Coronary artery (tissue), 2 donors: ENCODE measurements around the gene ABLIM2.

Experiments
- DNase-seq: peaks from one replicate; pipeline ENCODE4 v3.0.0-alpha.2; 2017; ENCODE audit warnings: low spot score
- H3K27ac ChIP-seq, 2 donors: fragments of 200-600 bp; sonication (generic); one replicate each; pipeline ENCODE4 v1.5.1; 2016 to 2019
- H3K4me3 ChIP-seq: fragments of 200-600 bp; sonication (generic); 2 replicates; pipeline ENCODE4 v1.5.1; 2016; ENCODE audit warnings: mild to moderate bottlenecking, moderate library complexity
- CTCF ChIP-seq: fragments of 200-600 bp; sonication (generic); IDR thresholded peaks from one replicate; pipeline ENCODE4 v1.5.1; 2019; ENCODE audit warnings: antibody characterized with exemption

Gene ABLIM2

GRCh38 chr4:8021796-8022195, 136.8 kb downstream of the ABLIM2 start:
- TF ChIP-seq CTCF = no peak
- no peak for DNase-seq
- Histone ChIP-seq H3K27ac (no peak overlapping the region), H3K4me3 (no peak overlapping the region)

- TF ChIP-seq CTCF = no peak
- H3K4me3 ChIP-seq = no peak overlapping the region
- H3K27ac ChIP-seq = no peak overlapping the region
- DNase-seq = no peak
These were observed 138.9 kb downstream of the ABLIM2 start for GRCh38 chr4:8019396-8020365.

- TF ChIP-seq CTCF = no peak
- no peak overlapping the region for H3K27ac ChIP-seq
- no peak overlapping the region for H3K4me3 ChIP-seq
- DNase-seq = no peak
These were observed 142.1 kb downstream of the ABLIM2 start for GRCh38 chr4:8016527-8016926.

- DNase-seq = no peak
- no peak overlapping the region for H3K4me3 ChIP-seq
- no peak for TF ChIP-seq CTCF
- no peak overlapping the region for H3K27ac ChIP-seq
These were observed 143.1 kb downstream of the ABLIM2 start for GRCh38 chr4:8015512-8015911.

- H3K27ac ChIP-seq = no peak overlapping the region
- DNase-seq = no peak
- no peak for TF ChIP-seq CTCF
- H3K4me3 ChIP-seq = no peak overlapping the region
These were observed 144.5 kb downstream of the ABLIM2 start for GRCh38 chr4:8013976-8014726.

GRCh38 chr4:8012517-8012916, 146.1 kb downstream of the ABLIM2 start:
- no peak for DNase-seq
- H3K4me3 ChIP-seq = no peak overlapping the region
- H3K27ac ChIP-seq = no peak overlapping the region
- TF ChIP-seq CTCF = no peak
